GM21576 (cell line): ENCODE data around the gene C2orf92.

ENCODE experiments used
- ATAC-seq: cut with Tn5 transposase; IDR thresholded peaks from one replicate; pipeline ENCODE4 v1.9.1; 2021; ENCODE audit warnings: mild to moderate bottlenecking, moderate library complexity; ENCODE audit not compliant: unreplicated experiment

The C2orf92 gene

GRCh38 chr2:97712693-97713295, 43.3 kb downstream of the C2orf92 start:
- ATAC-seq, result no peak

GRCh38 chr2:97713296-97714083, 44.0 kb downstream of the C2orf92 start, which contains the start of gene ZAP70:
TSS of gene ZAP70 (plus strand) at chr2:97713576. CDS start at chr2:97724037, 10,461 bp downstream.
- ATAC-seq, result no peak

GRCh38 chr2:97714084-97714949, 44.8 kb downstream of the C2orf92 start:
- ATAC-seq, result no peak

GRCh38 chr2:97714950-97715652, 45.6 kb downstream of the C2orf92 start:
- ATAC-seq, result no peak

- no peak for ATAC-seq
These were observed 46.6 kb downstream of the C2orf92 start for GRCh38 chr2:97715951-97716694.

- ATAC-seq, result no peak
These were observed 47.4 kb downstream of the C2orf92 start for GRCh38 chr2:97716695-97717612.

GRCh38 chr2:97717613-97717995, 48.1 kb downstream of the C2orf92 start:
- ATAC-seq, result no peak

GRCh38 chr2:97718051-97718882, 48.8 kb downstream of the C2orf92 start:
- ATAC-seq, result no peak

- no peak for ATAC-seq
These were observed 49.4 kb downstream of the C2orf92 start for GRCh38 chr2:97718942-97719341.

GRCh38 chr2:97719362-97720155, 50.0 kb downstream of the C2orf92 start:
- ATAC-seq, result no peak

GRCh38 chr2:97720746-97721145, 51.2 kb downstream of the C2orf92 start:
- ATAC-seq, result no peak

GRCh38 chr2:97722227-97722626, 52.7 kb downstream of the C2orf92 start:
- no peak for ATAC-seq

- ATAC-seq, result no peak
These were observed 53.9 kb downstream of the C2orf92 start for GRCh38 chr2:97723156-97724072.

GRCh38 chr2:97724073-97724410, 54.5 kb downstream of the C2orf92 start:
- ATAC-seq, result no peak

- ATAC-seq, result no peak
These were observed 55.0 kb downstream of the C2orf92 start for GRCh38 chr2:97724501-97724900.

- ATAC-seq, result no peak
These were observed 55.6 kb downstream of the C2orf92 start for GRCh38 chr2:97724946-97725688.
